Retina (tissue), 1 donor: ENCODE measurements around the gene C9.
A peak's percentile ranks its signal among the peaks of the same experiment; 100 is the strongest.
"Not testable (repeated sequence)": the region's sequence is repeated elsewhere in the genome, so short reads cannot be mapped to it uniquely, and the experiment has no call there.

ENCODE experiments used
- DNase-seq: peaks from one replicate; pipeline ENCODE4 v3.0.0-alpha.2; 2016

C9 gene

GRCh38 chr5:39319395-39319794 lies 44.9 kb downstream of the C9 start:
- no peak for DNase-seq

GRCh38 chr5:39316464-39316863 lies 47.8 kb downstream of the C9 start:
- not testable (repeated sequence) for DNase-seq

- DNase-seq = no peak
These were observed 48.3 kb downstream of the C9 start for GRCh38 chr5:39315995-39316394.

- DNase-seq = no peak
These were observed 49.7 kb downstream of the C9 start for GRCh38 chr5:39314591-39314990.

- DNase-seq = no peak
These were observed 54.8 kb downstream of the C9 start for GRCh38 chr5:39309534-39309933.

GRCh38 chr5:39302472-39302871 lies 61.8 kb downstream of the C9 start:
- no peak for DNase-seq

GRCh38 chr5:39301406-39301805 lies 62.9 kb downstream of the C9 start:
- DNase-seq = no peak

- no peak for DNase-seq
These were observed 64.3 kb downstream of the C9 start for GRCh38 chr5:39299962-39300361.

- no peak for DNase-seq
These were observed 69.6 kb downstream of the C9 start for GRCh38 chr5:39294736-39295135.

- no peak for DNase-seq
These were observed 79.7 kb downstream of the C9 start for GRCh38 chr5:39284552-39284951.

- peak; percentile 23 for DNase-seq
These were observed 81.0 kb downstream of the C9 start for GRCh38 chr5:39283231-39283818.

GRCh38 chr5:39282561-39282960 lies 81.7 kb downstream of the C9 start:
- DNase-seq = no peak

- not testable (repeated sequence) for DNase-seq
These were observed 88.4 kb downstream of the C9 start for GRCh38 chr5:39275865-39276264.

- no peak for DNase-seq
These were observed 89.8 kb downstream of the C9 start for GRCh38 chr5:39274398-39275085.

GRCh38 chr5:39273314-39273954 lies 90.9 kb downstream of the C9 start:
- no peak for DNase-seq

- DNase-seq = not testable (repeated sequence)
These were observed 91.4 kb downstream of the C9 start for GRCh38 chr5:39272869-39273231.

GRCh38 chr5:39270225-39270848 lies 94.0 kb downstream of the C9 start:
- DNase-seq = no peak

GRCh38 chr5:39267186-39267585 lies 97.1 kb downstream of the C9 start:
- no peak for DNase-seq

GRCh38 chr5:39266442-39266841 lies 97.9 kb downstream of the C9 start:
- no peak for DNase-seq

- DNase-seq = no peak
These were observed 99.8 kb downstream of the C9 start for GRCh38 chr5:39264528-39264927.

- DNase-seq = no peak
These were observed 101.3 kb downstream of the C9 start for GRCh38 chr5:39262981-39263380.

GRCh38 chr5:39260095-39260494 lies 104.2 kb downstream of the C9 start:
- no peak for DNase-seq

GRCh38 chr5:39257554-39257953 lies 106.7 kb downstream of the C9 start:
- DNase-seq = no peak
